GM10266 (cell line): ENCODE data around the gene GPAT3.

Source experiments
- DNase-seq: peaks from one replicate; pipeline ENCODE4 v3.0.0; 2012; ENCODE audit errors: extremely low spot score
- TF ChIP-seq, protein P1 (sequence below): IDR thresholded peaks from 2 replicates; pipeline ENCODE4 v1.5.1; 2012; ENCODE audit warnings: mild to moderate bottlenecking, low read depth; ENCODE audit not compliant: control insufficient read depth, insufficient read depth; ENCODE audit errors: missing control alignments

The GPAT3 gene

DNA sequence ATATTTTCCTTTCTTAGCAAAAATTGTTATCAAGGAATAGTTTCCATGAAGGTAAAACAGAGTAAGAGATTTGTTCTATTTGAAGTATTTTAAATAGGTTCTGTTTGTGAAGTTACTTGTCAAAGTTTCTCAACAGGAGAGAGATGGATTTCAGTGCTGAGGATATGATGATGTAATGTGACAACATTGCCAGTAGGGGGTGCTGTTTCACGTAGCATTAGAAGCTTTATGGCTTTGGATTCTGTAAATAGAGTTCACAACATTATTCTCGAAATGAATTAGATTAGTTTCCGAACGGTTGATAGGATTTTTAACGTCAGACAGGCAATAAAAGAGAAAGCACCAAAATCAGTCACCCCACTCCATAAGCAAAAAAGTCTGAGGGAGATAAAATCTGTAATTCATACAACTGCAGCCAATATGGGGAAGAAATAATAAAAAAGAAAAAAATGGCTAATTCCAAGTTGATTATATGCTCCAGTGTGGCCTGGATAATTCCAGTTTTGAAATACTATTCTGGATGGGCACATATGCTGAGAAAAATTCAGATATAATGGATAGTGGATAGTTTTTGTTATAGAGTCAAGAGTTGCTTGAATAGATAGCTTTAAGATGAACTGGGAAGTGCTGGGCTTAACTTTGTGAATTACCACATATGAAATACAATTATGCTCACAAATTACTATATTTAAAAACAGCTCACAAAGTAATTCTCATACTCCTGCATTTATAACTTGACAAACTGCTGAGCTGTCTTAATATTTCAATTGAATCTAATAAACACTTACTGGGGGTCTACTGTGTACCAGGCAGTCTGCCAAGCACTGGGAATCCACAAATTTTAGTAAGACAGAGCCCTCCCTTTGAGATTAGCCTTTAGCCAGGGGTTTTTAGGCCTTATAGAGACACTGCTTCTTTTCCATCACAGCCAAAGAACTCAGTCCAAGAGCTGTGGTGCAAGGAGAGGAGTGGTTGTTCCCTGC is 109.1 kb downstream of the GPAT3 start:
- peak; percentile 62 for DNase-seq
- TF ChIP-seq, protein P1, sequence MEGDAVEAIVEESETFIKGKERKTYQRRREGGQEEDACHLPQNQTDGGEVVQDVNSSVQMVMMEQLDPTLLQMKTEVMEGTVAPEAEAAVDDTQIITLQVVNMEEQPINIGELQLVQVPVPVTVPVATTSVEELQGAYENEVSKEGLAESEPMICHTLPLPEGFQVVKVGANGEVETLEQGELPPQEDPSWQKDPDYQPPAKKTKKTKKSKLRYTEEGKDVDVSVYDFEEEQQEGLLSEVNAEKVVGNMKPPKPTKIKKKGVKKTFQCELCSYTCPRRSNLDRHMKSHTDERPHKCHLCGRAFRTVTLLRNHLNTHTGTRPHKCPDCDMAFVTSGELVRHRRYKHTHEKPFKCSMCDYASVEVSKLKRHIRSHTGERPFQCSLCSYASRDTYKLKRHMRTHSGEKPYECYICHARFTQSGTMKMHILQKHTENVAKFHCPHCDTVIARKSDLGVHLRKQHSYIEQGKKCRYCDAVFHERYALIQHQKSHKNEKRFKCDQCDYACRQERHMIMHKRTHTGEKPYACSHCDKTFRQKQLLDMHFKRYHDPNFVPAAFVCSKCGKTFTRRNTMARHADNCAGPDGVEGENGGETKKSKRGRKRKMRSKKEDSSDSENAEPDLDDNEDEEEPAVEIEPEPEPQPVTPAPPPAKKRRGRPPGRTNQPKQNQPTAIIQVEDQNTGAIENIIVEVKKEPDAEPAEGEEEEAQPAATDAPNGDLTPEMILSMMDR = peak; percentile 88

DNA sequence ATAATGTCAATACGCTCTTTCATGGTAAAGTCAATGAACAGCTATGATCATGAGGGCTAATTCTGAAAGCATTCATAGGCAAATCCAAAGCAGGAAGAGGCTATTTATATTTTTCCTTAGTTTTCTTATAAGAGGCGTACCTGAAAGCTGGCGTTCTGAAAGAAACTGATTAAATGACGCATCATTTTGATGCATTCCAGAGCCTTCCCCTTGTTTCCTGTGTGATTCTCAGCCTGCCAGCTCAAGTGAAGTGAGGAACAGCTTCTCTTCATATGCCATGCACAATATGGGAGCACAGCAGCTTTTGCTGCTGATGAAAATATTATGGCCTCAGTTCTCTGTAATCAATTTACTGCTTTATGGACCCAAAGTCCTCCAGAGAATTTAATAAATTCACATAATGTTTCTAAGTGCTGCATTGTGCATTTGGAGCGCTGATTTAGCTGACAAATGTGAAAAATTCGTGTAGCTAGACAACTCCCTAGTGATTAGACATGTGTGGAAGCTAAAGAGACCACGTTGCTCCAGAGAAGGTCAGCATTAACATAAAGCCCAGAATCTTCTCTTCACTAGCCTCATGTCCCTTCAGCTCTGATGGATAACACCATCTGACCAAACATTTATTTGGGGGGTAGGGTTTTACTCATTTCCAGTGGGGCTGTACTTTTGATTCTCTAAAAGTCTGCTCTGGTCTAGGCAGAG is 110.8 kb downstream of the GPAT3 start:
- TF ChIP-seq, protein P1 = no peak
- no peak for DNase-seq

DNA sequence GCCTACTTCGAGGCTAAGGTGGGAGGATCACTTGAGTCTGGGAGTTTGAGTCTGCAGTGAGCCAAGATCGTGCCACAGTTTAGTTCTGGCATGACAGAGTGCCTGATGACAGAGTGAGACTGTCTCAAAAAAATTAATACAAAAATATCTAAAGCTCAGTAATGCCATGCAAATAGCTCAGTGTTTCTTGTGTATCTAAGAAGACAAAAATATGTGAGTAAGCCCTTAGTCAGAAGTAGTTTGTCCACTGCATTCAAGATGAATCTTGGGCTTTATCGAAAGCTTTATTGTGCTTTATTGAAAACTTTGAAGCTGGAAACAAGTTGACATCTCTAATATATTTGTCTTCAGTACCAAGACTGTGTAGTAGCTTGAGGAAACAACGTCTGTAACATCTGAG is 115.9 kb downstream of the GPAT3 start:
- TF ChIP-seq, protein P1 = no peak
- no peak for DNase-seq
